MCF 10A (cell line): Measurements from ENCODE around the gene MICAL3. TPM values are rescaled to one million over a fixed set of nuclear protein-coding genes. Genes with fewer than 3 reads are reported as not detected.

Experiments used
- BruUV-seq: library from RNA; stranded (reverse); fragments of 400-500 nt; replicated peaks from 2 replicates; lab custom pipeline; 2021; lab: Mats Ljungman, UMichigan
- CTCF ChIA-PET: fragments of 300-600 bp; sonication (Branson Sonifier 250); formaldehyde crosslinking; extraction: SDS; loops from one replicate; lab custom pipeline; 2021; ENCODE audit warnings: antibody characterized with exemption, inconsistent platforms; lab: Yijun Ruan, JAX
- POLR2A ChIA-PET: fragments of 300-600, 350-650 bp; sonication (Branson Sonifier 250); formaldehyde crosslinking; extraction: SDS; loops from one replicate; lab custom pipeline; 2020; ENCODE audit warnings: antibody characterized with exemption, inconsistent platforms; lab: Yijun Ruan, JAX
- DNase-seq: peaks from one replicate; pipeline ENCODE4 v3.0.0-alpha.2; 2018; ENCODE audit not compliant: unreplicated experiment
- H3K27ac Mint-ChIP-seq: one replicate; pipeline ENCODE4 v1.8.0; 2022; ENCODE audit warnings: mild to moderate bottlenecking, low read depth, mixed read lengths; ENCODE audit not compliant: unreplicated experiment
- H3K27me3 Mint-ChIP-seq: one replicate; pipeline ENCODE4 v1.8.0; 2022; ENCODE audit warnings: mixed read lengths; ENCODE audit not compliant: insufficient read depth, unreplicated experiment
- H3K36me3 Mint-ChIP-seq: one replicate; pipeline ENCODE4 v1.8.0; 2022; ENCODE audit warnings: mild to moderate bottlenecking, moderate library complexity, mixed read lengths; ENCODE audit not compliant: insufficient read depth, unreplicated experiment
- H3K4me1 Mint-ChIP-seq: one replicate; pipeline ENCODE4 v1.8.0; 2022; ENCODE audit warnings: mixed read lengths; ENCODE audit not compliant: insufficient read depth, unreplicated experiment
- H3K4me3 Mint-ChIP-seq: one replicate; pipeline ENCODE4 v1.8.0; 2022; ENCODE audit warnings: mild to moderate bottlenecking, moderate library complexity, mixed read lengths; ENCODE audit not compliant: unreplicated experiment
- H3K9me3 Mint-ChIP-seq: one replicate; pipeline ENCODE4 v1.8.0; 2022; ENCODE audit warnings: mixed read lengths; ENCODE audit not compliant: unreplicated experiment
- CTCF ChIP-seq: fragments of 200-600 bp; IDR thresholded peaks from one replicate; pipeline ENCODE4 v1.8.0; 2022; ENCODE audit warnings: antibody characterized with exemption, mild to moderate bottlenecking; ENCODE audit not compliant: unreplicated experiment
- intact Hi-C: fragments of 100-400 bp; cut with micrococcal nuclease; formaldehyde crosslinking; loops from 2 replicates; pipeline ENCODE4 v1.14.1; 2022
- total RNA-seq: library from RNA; stranded (reverse); gene quantifications from 2 replicates; pipeline ENCODE4 v1.2.3, GENCODE V29; 2022

Gene MICAL3
- total RNA-seq, 1 experiment from 2014 or later, result 54.1 TPM

GRCh38 chr22:17787241-17787640 lies 237.1 kb downstream of the MICAL3 start:
- intact Hi-C loops, result loop anchor here (5.0 kb wide), 1 partner anchor 230 kb away; no protein-coding TSS in a partner anchor
- TF ChIP-seq CTCF, result no peak
- DNase-seq, result no peak
- H3K4me3 Mint-ChIP-seq, result no peak overlapping the region
- H3K27me3 Mint-ChIP-seq, result no peaks in the 10 kb centered on the region
- H3K9me3 Mint-ChIP-seq, result no peaks in the 10 kb centered on the region
- ChIA-PET POLR2A (interaction anchor here (0.8 to 1.5 kb wide), 2 partner anchors 13 to 107 kb away, joined by 3 to 14 read pairs; partner anchors contain the start of gene BID), CTCF (interaction anchor here (0.6 to 3.8 kb wide), 12 partner anchors 8 to 615 kb away, joined by 3 to 36 read pairs (median 4); no protein-coding TSS in a partner anchor)
- no peak overlapping the region for H3K27ac Mint-ChIP-seq
- H3K36me3 Mint-ChIP-seq, result peaks cover 19% of the 10 kb centered on the region
- BruUV-seq, result no TSS peak
- H3K4me1 Mint-ChIP-seq, result peaks cover 19% of the 10 kb centered on the region

- CTCF ChIA-PET, result interaction anchor here (0.6 to 3.8 kb wide), 12 partner anchors 9 to 615 kb away, joined by 3 to 36 read pairs (median 4); no protein-coding TSS in a partner anchor
- intact Hi-C loops, result loop anchor here (5.0 kb wide), 1 partner anchor 229 kb away; no protein-coding TSS in a partner anchor
- POLR2A ChIA-PET, result interaction anchor here (0.6 to 1.5 kb wide), 3 partner anchors 13 to 124 kb away, joined by 3 to 14 read pairs (median 3); partner anchors contain the start of gene BID
- DNase-seq, result peak; percentile 76
- Mint-ChIP-seq H3K4me3 (no peak overlapping the region), H3K9me3 (no peaks in the 10 kb centered on the region), H3K27me3 (no peaks in the 10 kb centered on the region), H3K4me1 (peaks cover 20% of the 10 kb centered on the region), H3K36me3 (peaks cover 19% of the 10 kb centered on the region), H3K27ac (peak overlapping the region; percentile 77)
- no TSS peak for BruUV-seq
- TF ChIP-seq CTCF, result no peak
Observed at GRCh38 chr22:17786435-17787161, 237.8 kb downstream of the MICAL3 start.

- no peak overlapping the region for H3K27ac Mint-ChIP-seq
- ChIA-PET CTCF (interaction anchor here (0.6 to 3.8 kb wide), 10 partner anchors 14 to 614 kb away, joined by 3 to 36 read pairs (median 4); no protein-coding TSS in a partner anchor), POLR2A (interaction anchor here (0.7 to 1.5 kb wide), 2 partner anchors 12 to 63 kb away, joined by 3 to 14 read pairs; partner anchors contain the start of gene BID)
- TF ChIP-seq CTCF, result peak; percentile 46
- H3K4me3 Mint-ChIP-seq, result no peak overlapping the region
- intact Hi-C loops, result loop anchor here (5.0 kb wide), 1 partner anchor 228 kb away; no protein-coding TSS in a partner anchor
- DNase-seq, result peak; percentile 55
- peaks cover 12% of the 10 kb centered on the region for H3K36me3 Mint-ChIP-seq
- no peaks in the 10 kb centered on the region for H3K9me3 Mint-ChIP-seq
- BruUV-seq, result no TSS peak
- peaks cover 30% of the 10 kb centered on the region for H3K4me1 Mint-ChIP-seq
- H3K27me3 Mint-ChIP-seq, result no peaks in the 10 kb centered on the region
Observed at GRCh38 chr22:17785185-17786184, 238.9 kb downstream of the MICAL3 start.
